Fibroblast of villous mesenchyme (primary cell): Measurements from ENCODE around the gene FOXP3. TPM values are rescaled to one million over a fixed set of nuclear protein-coding genes. Genes with fewer than 3 reads are reported as not detected.

Experiments
- DNase-seq: peaks from one replicate; pipeline ENCODE4 v3.0.0-alpha.2; 2010; ENCODE audit warnings: low read depth
- H3K4me3 ChIP-seq: 2 replicates; pipeline ENCODE4 v1.5.1; 2011; ENCODE audit warnings: low read depth, mild to moderate bottlenecking, low read length
- total RNA-seq: library from RNA; depleted of rRNA; stranded (reverse); fragments of >200 nt; gene quantifications from 2 replicates; pipeline ENCODE4 v1.2.3, GENCODE V29; 2012
- TF ChIP-seq, protein P1 (sequence below): IDR thresholded peaks from 2 replicates; pipeline ENCODE4 v1.5.1; 2012; ENCODE audit warnings: low read depth, mild to moderate bottlenecking, low read length; ENCODE audit not compliant: insufficient read depth

The FOXP3 gene
- total RNA-seq, 1 donor = under 0.01 TPM

DNA sequence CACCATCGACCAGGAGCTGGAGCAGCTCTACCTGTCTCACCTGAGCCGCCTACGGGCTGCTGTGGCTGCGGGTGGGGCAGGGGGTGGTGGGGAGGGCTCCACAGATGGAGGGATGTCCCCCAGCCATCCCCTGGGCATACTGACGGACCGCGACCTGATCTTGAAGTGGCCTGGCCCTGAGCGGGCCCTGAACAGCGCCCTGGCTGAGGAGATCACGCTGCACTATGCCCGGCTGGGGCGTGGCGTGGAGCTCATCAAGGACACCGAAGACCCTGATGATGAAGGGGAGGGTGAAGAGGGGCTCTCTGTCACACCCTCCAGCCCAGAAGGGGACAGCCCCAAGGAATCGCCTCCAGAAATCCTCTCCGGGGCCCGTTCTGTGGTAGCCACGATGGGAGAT lies 21.6 kb upstream of the FOXP3 start:
- no peak overlapping the region for H3K4me3 ChIP-seq
- TF ChIP-seq, protein P1, sequence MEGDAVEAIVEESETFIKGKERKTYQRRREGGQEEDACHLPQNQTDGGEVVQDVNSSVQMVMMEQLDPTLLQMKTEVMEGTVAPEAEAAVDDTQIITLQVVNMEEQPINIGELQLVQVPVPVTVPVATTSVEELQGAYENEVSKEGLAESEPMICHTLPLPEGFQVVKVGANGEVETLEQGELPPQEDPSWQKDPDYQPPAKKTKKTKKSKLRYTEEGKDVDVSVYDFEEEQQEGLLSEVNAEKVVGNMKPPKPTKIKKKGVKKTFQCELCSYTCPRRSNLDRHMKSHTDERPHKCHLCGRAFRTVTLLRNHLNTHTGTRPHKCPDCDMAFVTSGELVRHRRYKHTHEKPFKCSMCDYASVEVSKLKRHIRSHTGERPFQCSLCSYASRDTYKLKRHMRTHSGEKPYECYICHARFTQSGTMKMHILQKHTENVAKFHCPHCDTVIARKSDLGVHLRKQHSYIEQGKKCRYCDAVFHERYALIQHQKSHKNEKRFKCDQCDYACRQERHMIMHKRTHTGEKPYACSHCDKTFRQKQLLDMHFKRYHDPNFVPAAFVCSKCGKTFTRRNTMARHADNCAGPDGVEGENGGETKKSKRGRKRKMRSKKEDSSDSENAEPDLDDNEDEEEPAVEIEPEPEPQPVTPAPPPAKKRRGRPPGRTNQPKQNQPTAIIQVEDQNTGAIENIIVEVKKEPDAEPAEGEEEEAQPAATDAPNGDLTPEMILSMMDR = no peak
- no peak for DNase-seq

DNA sequence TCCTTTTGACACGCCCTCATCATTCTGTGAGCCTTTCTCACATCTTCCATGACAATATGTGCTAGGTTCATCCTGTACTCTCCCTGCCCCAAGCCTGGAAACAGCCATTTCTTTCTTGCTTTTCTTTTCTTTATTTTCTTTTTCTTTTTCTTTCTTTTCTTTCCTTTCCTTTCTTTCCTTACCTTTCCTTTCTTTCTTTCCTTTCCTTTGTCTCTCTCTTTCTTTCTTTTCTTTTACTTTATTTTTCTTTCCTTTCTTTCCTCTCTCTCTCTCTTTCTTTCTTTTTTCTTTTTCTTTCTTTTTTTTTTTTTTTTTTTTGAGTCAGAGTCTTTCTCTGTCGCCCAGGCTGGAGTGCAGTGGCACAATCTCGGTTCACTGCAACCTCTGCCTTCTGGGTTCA lies 19.7 kb upstream of the FOXP3 start:
- TF ChIP-seq, protein P1 = no peak
- no peak overlapping the region for H3K4me3 ChIP-seq
- no peak for DNase-seq

DNA sequence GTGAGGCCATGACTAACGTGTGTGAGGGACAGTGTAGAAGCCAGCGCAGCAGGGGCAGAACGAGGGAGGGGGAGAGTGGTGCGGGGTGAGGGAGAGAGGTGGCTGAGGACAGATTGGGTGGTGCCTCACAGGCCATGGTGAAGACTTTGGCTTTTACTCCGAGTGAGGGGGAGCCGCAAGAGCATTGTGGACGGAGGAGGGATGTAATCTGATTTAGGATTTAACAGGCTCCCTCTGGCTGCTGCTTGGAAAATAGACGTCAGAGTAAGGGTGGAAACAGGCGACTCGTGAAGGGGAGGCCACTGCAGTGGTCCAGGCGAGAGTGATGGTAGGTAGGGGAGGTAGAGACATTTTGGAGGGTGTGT lies 18.1 kb upstream of the FOXP3 start:
- H3K4me3 ChIP-seq = no peak overlapping the region
- TF ChIP-seq, protein P1 = peak; percentile 28
- peak; percentile 30 for DNase-seq

DNA sequence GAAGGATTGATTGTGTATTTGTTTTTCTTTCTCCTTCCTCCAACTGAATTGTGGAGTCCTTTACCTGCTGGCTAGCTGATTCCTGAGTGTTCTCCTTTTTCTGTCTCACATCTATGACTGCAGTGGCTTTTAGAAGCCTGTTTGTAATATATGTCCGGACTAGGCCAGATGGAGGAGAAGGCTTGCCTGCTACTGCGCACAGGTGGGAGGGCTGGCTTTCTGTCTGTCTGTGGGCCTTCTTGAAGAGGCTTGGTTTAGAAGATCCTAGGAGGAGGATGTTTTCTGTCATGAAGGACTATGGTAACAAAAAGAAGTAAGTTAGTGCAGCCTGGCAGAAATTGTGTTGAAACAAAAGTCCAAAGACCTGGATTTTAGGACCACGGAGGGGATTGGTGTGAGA lies 13.6 kb upstream of the FOXP3 start:
- TF ChIP-seq, protein P1 = no peak
- H3K4me3 ChIP-seq = no peak overlapping the region
- no peak for DNase-seq

DNA sequence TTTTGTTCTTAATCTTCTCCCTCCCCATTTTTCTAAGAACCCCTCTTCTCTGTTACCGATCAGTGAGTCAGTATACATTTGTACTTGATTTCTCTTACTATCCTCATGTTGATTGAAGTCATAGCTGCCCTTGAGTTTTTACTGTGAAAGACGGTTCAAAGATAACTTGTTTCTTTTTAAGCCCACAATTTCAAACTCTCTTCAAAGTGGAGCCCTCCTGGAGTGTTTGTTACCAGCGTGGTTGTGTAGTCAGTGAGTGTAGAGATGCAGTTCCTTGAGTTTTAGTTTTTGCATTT lies 13.0 kb upstream of the FOXP3 start:
- DNase-seq = no peak
- TF ChIP-seq, protein P1 = no peak
- H3K4me3 ChIP-seq = no peak overlapping the region

DNA sequence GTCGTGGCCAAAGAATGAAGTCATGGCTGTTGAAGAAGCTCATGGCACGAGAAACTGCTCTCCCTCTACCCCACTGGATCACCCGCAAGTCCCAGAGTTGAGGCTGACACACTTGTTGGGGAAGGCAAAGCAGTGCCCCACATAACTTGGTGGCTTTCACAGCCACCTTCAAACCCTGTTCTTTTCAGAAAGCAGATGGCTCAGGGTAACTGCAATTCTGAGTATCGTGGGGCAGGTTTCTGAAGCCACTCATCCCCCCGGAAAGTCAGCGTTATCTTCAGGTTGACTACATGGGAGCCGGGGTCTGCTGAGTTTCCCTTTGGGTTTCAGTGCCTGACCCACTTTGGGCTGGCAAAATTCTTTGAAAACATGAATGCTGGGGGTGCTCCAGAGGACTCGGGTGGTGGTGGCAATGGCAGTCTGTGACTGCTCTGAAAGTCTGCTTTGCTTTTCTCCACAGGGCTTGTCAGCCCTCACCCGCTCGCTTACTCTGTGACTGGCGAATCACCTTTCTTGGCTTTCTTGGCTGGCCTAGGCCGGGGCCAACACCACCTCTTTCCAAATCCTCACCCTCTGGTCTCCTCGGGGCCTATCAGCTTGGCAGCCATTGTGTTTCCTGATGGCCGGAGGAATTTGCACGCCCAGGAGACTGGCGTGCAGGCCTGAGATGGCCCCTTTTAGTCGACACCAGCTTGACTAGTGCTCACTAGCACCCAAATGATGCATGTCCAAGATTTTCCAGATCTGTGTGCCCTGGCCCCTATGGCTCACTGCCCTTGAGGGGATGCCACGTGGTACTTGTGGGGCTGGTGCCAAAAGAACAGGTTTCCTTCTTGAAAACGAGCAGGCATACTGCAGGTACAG lies 12.4 kb upstream of the FOXP3 start:
- DNase-seq = no peak
- TF ChIP-seq, protein P1 = no peak

DNA sequence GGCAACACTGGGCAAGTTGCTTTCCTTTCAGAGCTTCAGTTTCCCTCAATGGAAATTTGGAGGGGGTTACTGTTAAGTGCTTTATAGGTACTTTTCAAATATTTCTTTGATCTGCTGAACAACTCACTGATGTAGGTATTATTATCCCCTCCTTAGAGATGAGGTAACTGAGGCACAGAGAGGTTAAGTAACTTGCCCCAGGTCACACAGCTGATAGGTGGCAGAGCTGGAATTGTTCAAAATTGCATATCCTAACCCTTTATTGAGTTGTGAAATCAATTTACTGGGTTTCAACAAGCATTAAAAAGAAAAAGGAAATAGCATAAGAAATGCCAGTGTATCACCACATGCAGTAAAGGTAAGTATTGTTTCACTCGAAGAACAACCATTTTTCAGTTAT lies 11.7 kb upstream of the FOXP3 start:
- no peak overlapping the region for H3K4me3 ChIP-seq
- TF ChIP-seq, protein P1 = no peak
- no peak for DNase-seq

More for the DNA sequence above, 12.4 kb upstream of the FOXP3 start:
- H3K4me3 ChIP-seq = no peak overlapping the region
